Parathyroid adenoma (tissue), 2 donors: ENCODE data around the gene ZNF236.

ENCODE experiments used
- H2AFZ ChIP-seq: fragments of 300-600 bp; sonication (generic); one replicate; pipeline ENCODE4 v1.7.0; 2017; ENCODE audit warnings: antibody characterized with exemption, mild to moderate bottlenecking
- H3K27ac ChIP-seq: fragments of 300-600 bp; sonication (generic); one replicate; pipeline ENCODE4 v1.7.0; 2017
- H3K27me3 ChIP-seq: fragments of 300-600 bp; sonication (generic); one replicate; pipeline ENCODE4 v1.7.0; 2017; ENCODE audit warnings: low read length; ENCODE audit not compliant: control insufficient read depth, insufficient read depth
- H3K36me3 ChIP-seq: fragments of 300-600 bp; sonication (generic); one replicate; pipeline ENCODE4 v1.7.0; 2017; ENCODE audit warnings: low read length; ENCODE audit not compliant: control insufficient read depth, insufficient read depth
- H3K4me1 ChIP-seq: fragments of 300-600 bp; sonication (generic); one replicate; pipeline ENCODE4 v1.7.0; 2017; ENCODE audit warnings: control low read depth
- H3K4me2 ChIP-seq: fragments of 300-600 bp; sonication (generic); one replicate; pipeline ENCODE4 v1.7.0; 2017; ENCODE audit warnings: low read length
- H3K4me3 ChIP-seq: fragments of 300-600 bp; sonication (generic); one replicate; pipeline ENCODE4 v1.7.0; 2017; ENCODE audit warnings: low read depth, low read length
- H3K79me2 ChIP-seq: fragments of 300-600 bp; sonication (generic); one replicate; pipeline ENCODE4 v1.7.0; 2017; ENCODE audit warnings: control low read depth
- H3K9ac ChIP-seq: fragments of 300-600 bp; sonication (generic); one replicate; pipeline ENCODE4 v1.7.0; 2017; ENCODE audit warnings: mild to moderate bottlenecking
- H3K9me3 ChIP-seq: fragments of 300-600 bp; sonication (generic); one replicate; pipeline ENCODE4 v1.7.0; 2017; ENCODE audit warnings: low read length; ENCODE audit not compliant: control insufficient read depth
- CTCF ChIP-seq: fragments of 300-600 bp; sonication (generic); IDR thresholded peaks from one replicate; pipeline ENCODE4 v1.7.0; 2017; ENCODE audit warnings: antibody characterized with exemption, mild to moderate bottlenecking
- donor health status: primary hyperparathyroidism.

ZNF236 gene

GRCh38 chr18:76859474-76860339 lies 37.4 kb downstream of the ZNF236 start:
- Histone ChIP-seq H3K27ac (no peak overlapping the region), H3K4me2 (no peak overlapping the region), H3K27me3 (no peaks in the 10 kb centered on the region), H3K36me3 (no peaks in the 10 kb centered on the region), H3K9me3 (no peaks in the 10 kb centered on the region), H3K79me2 (no peaks in the 10 kb centered on the region), H2AFZ (no peak overlapping the region), H3K4me1 (no peaks in the 10 kb centered on the region), H3K4me3 (no peak overlapping the region), H3K9ac (no peak overlapping the region)
- no peak for TF ChIP-seq CTCF

- Histone ChIP-seq H3K4me1 (no peaks in the 10 kb centered on the region), H3K4me3 (no peak overlapping the region), H3K9me3 (no peaks in the 10 kb centered on the region), H3K4me2 (no peak overlapping the region), H2AFZ (no peak overlapping the region), H3K27me3 (no peaks in the 10 kb centered on the region), H3K36me3 (no peaks in the 10 kb centered on the region), H3K27ac (no peak overlapping the region), H3K9ac (no peak overlapping the region), H3K79me2 (no peaks in the 10 kb centered on the region)
- no peak for TF ChIP-seq CTCF
These were observed 38.1 kb downstream of the ZNF236 start for GRCh38 chr18:76860411-76860810.

GRCh38 chr18:76866666-76867065 lies 44.3 kb downstream of the ZNF236 start:
- H2AFZ ChIP-seq: no peak overlapping the region
- no peaks in the 10 kb centered on the region for H3K9me3 ChIP-seq
- no peak overlapping the region for H3K4me3 ChIP-seq
- H3K36me3 ChIP-seq: no peaks in the 10 kb centered on the region
- H3K4me1 ChIP-seq: no peaks in the 10 kb centered on the region
- no peak for TF ChIP-seq CTCF
- H3K27ac ChIP-seq: no peak overlapping the region
- no peaks in the 10 kb centered on the region for H3K27me3 ChIP-seq
- H3K9ac ChIP-seq: no peak overlapping the region
- no peak overlapping the region for H3K4me2 ChIP-seq
- H3K79me2 ChIP-seq: no peaks in the 10 kb centered on the region

- H3K79me2 ChIP-seq: no peaks in the 10 kb centered on the region
- no peak overlapping the region for H3K9ac ChIP-seq
- H3K4me1 ChIP-seq: no peaks in the 10 kb centered on the region
- H2AFZ ChIP-seq: no peak overlapping the region
- no peaks in the 10 kb centered on the region for H3K9me3 ChIP-seq
- no peaks in the 10 kb centered on the region for H3K27me3 ChIP-seq
- H3K4me3 ChIP-seq: no peak overlapping the region
- no peaks in the 10 kb centered on the region for H3K36me3 ChIP-seq
- no peak for TF ChIP-seq CTCF
- H3K4me2 ChIP-seq: no peak overlapping the region
- H3K27ac ChIP-seq: no peak overlapping the region
These were observed 51.0 kb downstream of the ZNF236 start for GRCh38 chr18:76873311-76873710.

GRCh38 chr18:76873713-76874112 lies 51.4 kb downstream of the ZNF236 start:
- Histone ChIP-seq H2AFZ (no peak overlapping the region), H3K79me2 (no peaks in the 10 kb centered on the region), H3K9me3 (no peaks in the 10 kb centered on the region), H3K27ac (no peak overlapping the region), H3K27me3 (no peaks in the 10 kb centered on the region), H3K4me3 (no peak overlapping the region), H3K36me3 (no peaks in the 10 kb centered on the region), H3K4me1 (no peaks in the 10 kb centered on the region), H3K9ac (no peak overlapping the region), H3K4me2 (no peak overlapping the region)
- no peak for TF ChIP-seq CTCF
